Thymus (tissue), 11 donors: Measurements from ENCODE around the gene OR5A1. TPM values are rescaled to one million over a fixed set of nuclear protein-coding genes. Genes with fewer than 3 reads are reported as not detected.
"Not testable (repeated sequence)": the region's sequence is repeated elsewhere in the genome, so short reads cannot be mapped to it uniquely, and the experiment has no call there.

Source experiments
- DNase-seq, 9 donors: peaks; one replicate each; pipeline ENCODE4 v3.0.0-alpha.2; 2013; ENCODE audit warnings: low spot score in 9 of 9, low read depth in 6 of 9, missing footprints in 1 of 9
- H3K27ac ChIP-seq, 2 donors: one replicate each; pipeline ENCODE4 v1.5.1; 2013; ENCODE audit warnings: control low read depth in 1 of 2, low read depth in 1 of 2, low read length in 1 of 2, mild to moderate bottlenecking in 1 of 2, moderate library complexity in 1 of 2
- H3K27me3 ChIP-seq, 2 donors: one replicate each; pipeline ENCODE4 v1.5.1; 2013; ENCODE audit warnings: low read length in 1 of 2; ENCODE audit not compliant: control insufficient read depth in 2 of 2, insufficient read depth in 1 of 2
- H3K36me3 ChIP-seq, 2 donors: one replicate each; pipeline ENCODE4 v1.5.1; 2013; ENCODE audit warnings: low read length in 1 of 2, mild to moderate bottlenecking in 1 of 2, moderate library complexity in 1 of 2; ENCODE audit not compliant: control insufficient read depth in 2 of 2, insufficient read depth in 2 of 2
- H3K4me1 ChIP-seq, 2 donors: one replicate each; pipeline ENCODE4 v1.5.1; 2013; ENCODE audit warnings: low read length in 2 of 2; ENCODE audit not compliant: control insufficient read depth in 2 of 2, insufficient read depth in 2 of 2
- H3K4me3 ChIP-seq, 2 donors: one replicate each; pipeline ENCODE4 v1.5.1; 2013; ENCODE audit warnings: low read length in 2 of 2, control low read depth in 1 of 2, mild to moderate bottlenecking in 1 of 2
- H3K9me3 ChIP-seq, 2 donors: one replicate each; pipeline ENCODE4 v1.5.1; 2013; ENCODE audit warnings: low read length in 1 of 2, mild to moderate bottlenecking in 1 of 2; ENCODE audit not compliant: control insufficient read depth in 2 of 2, insufficient read depth in 1 of 2
- WGBS: extraction: QIAGEN DNeasy Blood & Tissue Kit; methylation state at CpG from one replicate; pipeline ENCODE4 v1.1.7; 2013; 5-methylcytosine and 5-hydroxymethylcytosine counted together
- polyA plus RNA-seq: library from polyadenylated mRNA; stranded (reverse); fragments of 200-250 nt; gene quantifications from one replicate; pipeline ENCODE4 v1.2.3, GENCODE V29; 2013
- total RNA-seq: library from RNA; stranded (reverse); fragments of 120-200 nt; gene quantifications from one replicate; pipeline ENCODE4 v1.2.4, GENCODE V29; 2013
- donor health status: healthy.

The OR5A1 gene
- total and polyA plus RNA-seq, 2 donors: under 0.01 TPM; not detected in 1

DNA sequence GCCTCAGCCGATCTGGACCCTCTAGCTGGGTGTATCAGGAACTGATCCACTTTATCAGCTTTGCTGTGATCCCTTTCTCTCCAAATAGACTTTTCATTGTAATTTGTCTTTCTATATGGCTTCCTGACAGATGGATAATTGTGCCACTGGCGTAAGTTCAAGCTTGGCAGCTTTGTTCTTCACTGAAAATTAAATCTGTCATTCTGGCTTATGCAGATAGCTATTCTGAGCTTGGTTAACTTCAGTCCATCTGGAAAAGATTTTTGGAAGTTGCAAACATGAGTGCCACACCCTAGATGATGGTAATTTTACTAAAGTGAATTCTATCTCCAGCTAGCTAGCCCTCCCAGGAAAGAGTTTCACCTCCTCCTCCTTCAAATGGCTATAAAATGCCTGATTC, 18.1 kb upstream of the OR5A1 start:
- Histone ChIP-seq H3K36me3 (no peaks in the 10 kb centered on the region), H3K27ac (no peak overlapping the region), H3K4me1 (peaks cover 5 to 7% of the 10 kb centered on the region in 2 donors), H3K27me3 (no peaks in the 10 kb centered on the region), H3K4me3 (no peak overlapping the region), H3K9me3 (no peaks in the 10 kb centered on the region)
- no peak for DNase-seq
- 95% methylated on average over 2 of the region's 2 CpGs for WGBS

DNA sequence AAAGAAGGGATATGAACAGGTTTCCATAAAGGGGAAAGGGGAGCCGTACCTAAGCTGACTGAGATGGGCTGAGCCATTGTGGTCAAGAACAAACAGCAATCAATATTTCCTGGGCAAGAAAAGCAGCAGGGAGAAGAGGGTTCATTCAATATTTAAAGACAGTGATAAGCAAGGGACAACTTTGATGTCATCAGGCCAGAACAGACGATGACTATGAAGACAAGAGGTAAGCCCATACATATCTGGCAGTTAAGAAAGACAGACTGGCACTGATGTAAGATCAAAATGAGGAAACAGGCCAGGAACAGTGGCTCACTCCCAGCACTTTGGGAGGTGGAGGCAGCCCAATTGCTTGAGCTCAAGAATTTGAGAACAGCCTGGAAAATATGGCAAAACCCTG, 12.4 kb upstream of the OR5A1 start:
- no peaks in the 10 kb centered on the region for H3K4me1 ChIP-seq
- WGBS: 96% methylated on average over 2 of the region's 2 CpGs
- no peaks in the 10 kb centered on the region for H3K36me3 ChIP-seq
- no peak overlapping the region for H3K4me3 ChIP-seq
- H3K27ac ChIP-seq: no peak overlapping the region
- no peak for DNase-seq
- H3K27me3 ChIP-seq: no peaks in the 10 kb centered on the region
- no peaks in the 10 kb centered on the region for H3K9me3 ChIP-seq

DNA sequence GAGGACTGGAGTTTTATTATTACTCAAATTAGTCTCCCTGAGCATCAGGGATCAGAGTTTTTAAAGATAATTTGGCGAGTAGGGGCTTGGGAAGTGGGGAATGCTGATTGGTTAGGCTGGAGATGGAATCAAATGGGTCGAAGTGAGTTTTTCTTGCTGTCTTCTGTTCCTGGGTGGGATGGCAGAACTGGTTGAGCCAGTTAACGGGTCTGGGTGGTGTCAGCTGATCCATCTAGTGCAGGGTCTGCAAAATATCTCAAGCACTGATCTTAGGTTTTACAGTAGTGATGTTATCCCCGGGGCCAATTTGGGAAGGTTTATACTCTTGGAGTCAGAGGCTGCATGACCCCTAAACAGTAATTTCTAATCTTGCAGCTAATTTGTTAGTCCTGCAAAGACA, 11.1 kb upstream of the OR5A1 start:
- no peaks in the 10 kb centered on the region for H3K9me3 ChIP-seq
- H3K4me1 ChIP-seq: no peaks in the 10 kb centered on the region
- H3K27me3 ChIP-seq: no peaks in the 10 kb centered on the region
- H3K36me3 ChIP-seq: no peaks in the 10 kb centered on the region
- no peak for DNase-seq
- no peak overlapping the region for H3K4me3 ChIP-seq
- H3K27ac ChIP-seq: no peak overlapping the region
- 84% methylated on average over 4 of the region's 4 CpGs for WGBS

- no peaks in the 10 kb centered on the region for H3K4me1 ChIP-seq
- H3K27me3 ChIP-seq: no peaks in the 10 kb centered on the region
- DNase-seq: no peak
- WGBS: 94% methylated on average over 5 of the region's 5 CpGs
- H3K9me3 ChIP-seq: no peaks in the 10 kb centered on the region
- no peaks in the 10 kb centered on the region for H3K36me3 ChIP-seq
- H3K27ac ChIP-seq: no peak within 1 kb of the TSS
- H3K4me3 ChIP-seq: no peak within 1 kb of the TSS
Measured at GRCh38 chr11:59426361-59427067, 9.8 kb upstream of the OR5A1 start, which contains the start of gene OR5A2. OR5A2 (minus strand) TSS chr11:59426413; CDS start chr11:59422953, 3,460 bp downstream.

DNA sequence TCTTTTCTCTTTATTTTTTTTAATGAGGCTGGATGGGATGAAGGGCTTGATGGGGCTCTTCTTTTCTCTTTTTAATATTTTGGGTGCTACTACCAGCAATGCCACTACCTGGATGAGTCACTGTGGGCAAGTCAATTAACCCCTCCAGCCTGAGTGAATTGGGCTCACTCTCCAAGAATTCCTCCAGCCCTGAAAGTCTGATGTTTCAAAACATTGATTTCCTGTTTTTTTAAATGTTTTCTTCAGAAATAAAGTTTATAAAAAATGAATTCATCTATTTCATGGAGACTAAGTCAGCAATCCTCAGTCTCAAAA, 9.2 kb upstream of the OR5A1 start:
- Histone ChIP-seq H3K36me3 (no peaks in the 10 kb centered on the region), H3K4me1 (no peaks in the 10 kb centered on the region), H3K4me3 (no peak overlapping the region), H3K9me3 (no peaks in the 10 kb centered on the region), H3K27me3 (no peaks in the 10 kb centered on the region), H3K27ac (no peak overlapping the region)
- no peak for DNase-seq

DNA sequence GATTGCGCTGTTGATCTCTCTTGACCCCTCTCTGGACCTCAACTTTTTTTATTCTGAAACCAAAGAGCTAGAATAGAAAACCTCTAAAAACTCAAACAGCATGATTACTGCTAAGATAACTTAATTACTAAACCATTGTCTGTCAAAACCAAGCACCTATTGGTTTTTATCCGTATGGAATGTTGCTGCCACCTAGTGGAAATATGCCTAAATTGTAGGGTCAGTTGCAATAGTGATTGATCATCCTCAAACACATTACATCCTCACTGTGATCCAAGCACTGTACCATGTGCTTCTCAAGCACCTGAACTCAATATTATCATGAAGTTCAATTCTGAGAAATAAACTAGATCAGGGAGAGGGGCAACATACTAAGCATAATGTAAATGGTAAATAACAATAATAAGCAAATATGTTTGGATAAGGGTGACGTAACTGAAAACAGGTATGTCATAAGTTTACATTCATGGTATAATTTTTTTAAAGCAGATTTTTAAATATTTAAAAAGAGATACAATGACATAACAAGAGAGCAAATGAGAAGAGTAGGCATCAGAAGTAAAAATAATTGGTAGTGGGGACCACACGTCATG, 6.2 kb upstream of the OR5A1 start:
- H3K27me3 ChIP-seq: no peaks in the 10 kb centered on the region
- no peaks in the 10 kb centered on the region for H3K36me3 ChIP-seq
- H3K4me1 ChIP-seq: no peaks in the 10 kb centered on the region
- DNase-seq: peak; percentile 4 to 71 (median 24)
- no peak overlapping the region for H3K27ac ChIP-seq
- no peaks in the 10 kb centered on the region for H3K9me3 ChIP-seq
- 74% methylated on average over 4 of the region's 4 CpGs for WGBS
- H3K4me3 ChIP-seq: no peak overlapping the region

DNA sequence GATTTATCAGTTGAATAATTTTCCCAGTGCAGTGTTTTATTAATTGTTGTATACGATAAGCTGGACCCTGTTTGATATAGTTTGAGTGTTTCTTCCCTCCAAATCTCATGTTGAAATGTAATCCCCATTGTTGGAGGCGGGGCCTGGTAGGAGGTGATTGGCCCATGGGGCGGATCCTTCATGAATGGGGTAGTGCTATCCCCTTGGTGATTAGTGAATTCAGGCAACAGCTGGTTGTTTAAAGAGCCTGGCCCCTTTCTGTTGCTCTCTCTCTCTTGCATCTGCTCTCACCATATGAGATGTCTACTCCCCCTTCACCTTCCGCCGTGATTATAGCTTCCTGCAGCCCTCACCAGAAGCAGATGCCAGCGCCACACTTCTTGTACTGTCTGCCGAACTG, 1.5 kb downstream of the OR5A1 start:
- no peak overlapping the region for H3K27ac ChIP-seq
- H3K4me3 ChIP-seq: no peak overlapping the region
- no peaks in the 10 kb centered on the region for H3K4me1 ChIP-seq
- no peaks in the 10 kb centered on the region for H3K9me3 ChIP-seq
- no peak for DNase-seq
- WGBS: 96% methylated on average over 7 of the region's 7 CpGs
- H3K36me3 ChIP-seq: no peaks in the 10 kb centered on the region
- no peaks in the 10 kb centered on the region for H3K27me3 ChIP-seq

DNA sequence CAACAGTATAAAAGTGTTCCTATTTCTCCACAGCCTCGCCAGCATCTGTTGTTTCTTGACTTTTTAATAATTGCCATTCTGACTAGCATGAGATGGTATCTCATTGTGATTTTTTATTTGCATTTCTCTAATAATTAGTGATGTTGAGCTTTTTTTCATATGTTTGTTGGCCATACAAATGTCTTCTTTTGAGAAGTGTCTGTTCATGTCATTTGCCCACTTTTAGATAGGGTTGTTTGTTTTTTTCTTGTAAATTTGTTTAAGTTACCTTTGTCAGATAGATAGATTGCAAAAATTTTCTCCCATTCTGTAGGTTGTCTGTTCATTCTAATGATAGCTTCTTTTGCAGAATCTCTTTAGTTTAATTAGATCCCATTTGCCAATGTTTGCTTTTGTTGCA, 9.4 kb downstream of the OR5A1 start:
- H3K9me3 ChIP-seq, DNase-seq, H3K4me1 ChIP-seq, H3K4me3 ChIP-seq, H3K27ac ChIP-seq, H3K27me3 ChIP-seq, H3K36me3 ChIP-seq: not testable (repeated sequence)
- WGBS: 88% methylated on average over 1 of the region's 1 CpG

GRCh38 chr11:59448484-59448883, 12.2 kb downstream of the OR5A1 start:
- H3K4me1 ChIP-seq: no peaks in the 10 kb centered on the region
- no peak overlapping the region for H3K4me3 ChIP-seq
- no peak for DNase-seq
- no peak overlapping the region for H3K27ac ChIP-seq
- H3K27me3 ChIP-seq: no peaks in the 10 kb centered on the region
- 95% methylated on average over 2 of the region's 2 CpGs for WGBS
- no peaks in the 10 kb centered on the region for H3K9me3 ChIP-seq
- H3K36me3 ChIP-seq: no peaks in the 10 kb centered on the region
